Bronchial epithelial cell (primary cell): ENCODE measurements around the gene IER3. TPM values are rescaled to one million over a fixed set of nuclear protein-coding genes. Genes with fewer than 3 reads are reported as not detected.

Experiments
- DNase-seq: peaks from one replicate; pipeline ENCODE4 v3.0.0-alpha.2; 2010; ENCODE audit warnings: low read depth
- FAIRE-seq: peaks from 2 replicates; lab custom pipeline; 2011; peaks lifted over from hg19 to GRCh38; lab: Jason Lieb, UNC
- H3K27me3 ChIP-seq: 2 replicates; pipeline ENCODE4 v1.5.1; 2011; ENCODE audit warnings: low read length; ENCODE audit not compliant: control insufficient read depth, insufficient read depth
- H3K36me3 ChIP-seq: 2 replicates; pipeline ENCODE4 v1.5.1; 2011; ENCODE audit warnings: low read length; ENCODE audit not compliant: control insufficient read depth, insufficient read depth
- H3K4me3 ChIP-seq: 2 replicates; pipeline ENCODE4 v1.5.1; 2011; ENCODE audit warnings: mild to moderate bottlenecking, low read depth, low read length, control low read depth
- CTCF ChIP-seq: IDR thresholded peaks from 2 replicates; pipeline ENCODE4 v1.5.1; 2011; ENCODE audit warnings: mild to moderate bottlenecking, moderate library complexity, low read length, control low read depth, inconsistent platforms; ENCODE audit not compliant: insufficient read depth, severe bottlenecking
- total RNA-seq: library from RNA; depleted of rRNA; stranded (reverse); fragments of >200 nt; gene quantifications from 2 replicates; pipeline ENCODE4 v1.2.1, GENCODE V29; 2014

The IER3 gene
- total RNA-seq, 1 donor from 2014 or later = 186 TPM

- DNase-seq (peak; percentile 86), FAIRE-seq (no peak)
- Histone ChIP-seq H3K36me3 (peaks cover 1% of the 10 kb centered on the region), H3K27me3 (no peaks in the 10 kb centered on the region), H3K4me3 (peak overlapping the region; percentile 28)
- TF ChIP-seq CTCF = peak; percentile 94
These were observed 13.5 kb downstream of the IER3 start for GRCh38 chr6:30730601-30731435.

GRCh38 chr6:30727920-30728553 is 16.3 kb downstream of the IER3 start:
- TF ChIP-seq CTCF = no peak
- Histone ChIP-seq H3K27me3 (no peaks in the 10 kb centered on the region), H3K36me3 (peaks cover 11% of the 10 kb centered on the region)

GRCh38 chr6:30726506-30727413 is 17.6 kb downstream of the IER3 start:
- H3K36me3 ChIP-seq = peaks cover 16% of the 10 kb centered on the region
- no peak for TF ChIP-seq CTCF
- no peak for FAIRE-seq
- H3K4me3 ChIP-seq = no peak overlapping the region
- H3K27me3 ChIP-seq = no peaks in the 10 kb centered on the region
- no peak for DNase-seq

More at GRCh38 chr6:30727920-30728553, 16.3 kb downstream of the IER3 start:
- DNase-seq = no peak
- H3K4me3 ChIP-seq = no peak overlapping the region
- no peak for FAIRE-seq

- peak; percentile 28 for DNase-seq
- no peak for FAIRE-seq
- Histone ChIP-seq H3K4me3 (no peak overlapping the region), H3K27me3 (no peaks in the 10 kb centered on the region), H3K36me3 (peaks cover 18% of the 10 kb centered on the region)
- TF ChIP-seq CTCF = no peak
These were observed 18.4 kb downstream of the IER3 start for GRCh38 chr6:30725713-30726505.
